ENCODE results near the gene RTL5. TPM values are rescaled to one million over a fixed set of nuclear protein-coding genes. Genes with fewer than 3 reads are reported as not detected.
A peak's percentile ranks its signal among the peaks of the same experiment; 100 is the strongest.

Gene RTL5
- total and polyA plus RNA-seq, 2 experiments from 2014 or later = 2.5 to 2.6 TPM

DNA sequence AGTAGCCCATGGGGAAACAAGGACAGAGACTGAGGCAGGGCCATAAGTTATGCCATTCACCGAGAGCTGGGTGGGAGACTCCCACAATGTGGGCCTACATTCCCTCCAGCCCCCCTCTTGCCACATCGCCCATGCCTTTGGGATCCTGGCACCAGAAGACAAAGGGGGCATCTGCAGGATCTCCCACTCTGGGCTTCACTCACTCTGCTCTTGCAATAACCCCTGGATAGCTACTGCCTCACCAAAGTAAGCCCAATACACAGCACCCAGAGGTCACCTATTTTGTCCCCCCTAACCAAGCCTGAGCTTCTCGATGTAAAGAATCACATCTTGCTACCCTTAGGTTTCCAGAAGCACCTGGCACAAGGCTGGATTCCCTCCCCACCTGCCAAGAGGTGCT, 741 bp upstream of the RTL5 start:
- Histone ChIP-seq H2AFZ (no peak overlapping the region), H3K4me2 (peak overlapping the region; percentile 83), H3K36me3 (replicated peaks; ENCODE audit: insufficient read depth, low read depth) (no peaks in the 10 kb centered on the region), H3K27ac (peak overlapping the region; percentile 41), H3K9me3 (ENCODE audit: low read depth) (no peaks in the 10 kb centered on the region), H3K4me1 (ENCODE audit: insufficient read depth) (no peaks in the 10 kb centered on the region), H3K9me2 (replicated peaks; ENCODE audit: insufficient read depth) (no peaks in the 10 kb centered on the region), H3K4me3 (no peak overlapping the region), H4K20me1 (ENCODE audit: insufficient read depth, poor library complexity, severe bottlenecking) (no peaks in the 10 kb centered on the region), H3K27me3 (no peaks in the 10 kb centered on the region), H3K79me2 (no peaks in the 10 kb centered on the region)
- no peak for DNase-seq (ENCODE audit: low spot score)
- WGBS (ENCODE audit: low lambda C conversion rate, missing lambda C conversion rate) = 75% methylated on average over 3 of the region's 3 CpGs
- no peak for TF ChIP-seq CTCF (IDR thresholded peaks at IDR 0.05; ENCODE audit: poor library complexity)

GRCh38 chrX:72130762-72131250, 909 bp downstream of the RTL5 start:
- H3K27ac ChIP-seq = no peak overlapping the region

GRCh38 chrX:72130156-72130761, 1.5 kb downstream of the RTL5 start:
- 88% methylated on average over 12 of the region's 12 CpGs for WGBS (ENCODE audit: low lambda C conversion rate, missing lambda C conversion rate)
- DNase-seq (ENCODE audit: low spot score) = no peak
- no peak overlapping the region for H3K4me3 ChIP-seq
- H3K9me2 ChIP-seq (replicated peaks; ENCODE audit: insufficient read depth) = no peaks in the 10 kb centered on the region
- H2AFZ ChIP-seq = no peak overlapping the region
- no peaks in the 10 kb centered on the region for H3K79me2 ChIP-seq
- no peak overlapping the region for H3K27ac ChIP-seq
- TF ChIP-seq EZH2 (IDR thresholded peaks at IDR 0.05; ENCODE audit: borderline replicate concordance) = no peak
- TF ChIP-seq CTCF (IDR thresholded peaks at IDR 0.05; ENCODE audit: poor library complexity) = no peak
- no peaks in the 10 kb centered on the region for H4K20me1 ChIP-seq (ENCODE audit: insufficient read depth, poor library complexity, severe bottlenecking)
- no peaks in the 10 kb centered on the region for H3K36me3 ChIP-seq (replicated peaks; ENCODE audit: insufficient read depth, low read depth)
- H3K9me3 ChIP-seq (ENCODE audit: low read depth) = no peaks in the 10 kb centered on the region
- H3K27me3 ChIP-seq = no peaks in the 10 kb centered on the region
- no peaks in the 10 kb centered on the region for H3K4me1 ChIP-seq (ENCODE audit: insufficient read depth)
- peak overlapping the region; percentile 83 for H3K4me2 ChIP-seq

More at GRCh38 chrX:72130762-72131250, 909 bp downstream of the RTL5 start:
- no peak for DNase-seq (ENCODE audit: low spot score)
- Histone ChIP-seq H3K9me3 (ENCODE audit: low read depth) (no peaks in the 10 kb centered on the region), H2AFZ (no peak overlapping the region), H3K4me3 (no peak overlapping the region), H3K36me3 (replicated peaks; ENCODE audit: insufficient read depth, low read depth) (no peaks in the 10 kb centered on the region), H3K79me2 (no peaks in the 10 kb centered on the region), H3K9me2 (replicated peaks; ENCODE audit: insufficient read depth) (no peaks in the 10 kb centered on the region), H3K4me1 (ENCODE audit: insufficient read depth) (no peaks in the 10 kb centered on the region), H3K4me2 (peak overlapping the region; percentile 83), H4K20me1 (ENCODE audit: insufficient read depth, poor library complexity, severe bottlenecking) (no peaks in the 10 kb centered on the region), H3K27me3 (no peaks in the 10 kb centered on the region)
- 50% methylated on average over 24 of the region's 30 CpGs for WGBS (ENCODE audit: low lambda C conversion rate, missing lambda C conversion rate)
- TF ChIP-seq EZH2phosphoT487 (IDR thresholded peaks at IDR 0.05; ENCODE audit: low read depth, severe bottlenecking, unreplicated experiment) (no peak), EZH2 (IDR thresholded peaks at IDR 0.05; ENCODE audit: borderline replicate concordance) (no peak), CTCF (IDR thresholded peaks at IDR 0.05; ENCODE audit: poor library complexity) (no peak)

- no peak overlapping the region for H3K4me3 ChIP-seq
- H3K4me2 ChIP-seq = no peak overlapping the region
- WGBS (ENCODE audit: low lambda C conversion rate, missing lambda C conversion rate) = 89% methylated on average over 9 of the region's 16 CpGs
- H3K4me1 ChIP-seq (ENCODE audit: insufficient read depth) = no peaks in the 10 kb centered on the region
- DNase-seq (ENCODE audit: low spot score) = no peak
- no peak overlapping the region for H3K27ac ChIP-seq
- no peak overlapping the region for H2AFZ ChIP-seq
- TF ChIP-seq EZH2phosphoT487 (IDR thresholded peaks at IDR 0.05; ENCODE audit: low read depth, severe bottlenecking, unreplicated experiment) = no peak
- TF ChIP-seq CTCF (IDR thresholded peaks at IDR 0.05; ENCODE audit: poor library complexity) = no peak
- no peak for TF ChIP-seq EZH2 (IDR thresholded peaks at IDR 0.05; ENCODE audit: borderline replicate concordance)
- H3K79me2 ChIP-seq = no peaks in the 10 kb centered on the region
- no peaks in the 10 kb centered on the region for H4K20me1 ChIP-seq (ENCODE audit: insufficient read depth, poor library complexity, severe bottlenecking)
- H3K9me2 ChIP-seq (replicated peaks; ENCODE audit: insufficient read depth) = no peaks in the 10 kb centered on the region
- no peaks in the 10 kb centered on the region for H3K27me3 ChIP-seq
- no peaks in the 10 kb centered on the region for H3K9me3 ChIP-seq (ENCODE audit: low read depth)
- no peaks in the 10 kb centered on the region for H3K36me3 ChIP-seq (replicated peaks; ENCODE audit: insufficient read depth, low read depth)
These were observed 2.1 kb downstream of the RTL5 start for GRCh38 chrX:72129661-72130060.
